GM23248 (cell line): Measurements from ENCODE around the gene ZC3H12C.

Source experiments
- EZH2 ChIP-seq: fragments of 200-600 bp; sonication (generic); IDR thresholded peaks from 2 replicates; pipeline ENCODE4 v1.6.1; 2018; ENCODE audit warnings: antibody characterized with exemption, mild to moderate bottlenecking; ENCODE audit not compliant: insufficient read depth, poor library complexity, severe bottlenecking
- EZH2phosphoT487 ChIP-seq: fragments of 200-600 bp; sonication (generic); IDR thresholded peaks from 2 replicates; pipeline ENCODE4 v1.6.1; 2018; ENCODE audit warnings: antibody characterized with exemption, moderate library complexity, mild to moderate bottlenecking, low read depth; ENCODE audit not compliant: insufficient read depth

DNA sequence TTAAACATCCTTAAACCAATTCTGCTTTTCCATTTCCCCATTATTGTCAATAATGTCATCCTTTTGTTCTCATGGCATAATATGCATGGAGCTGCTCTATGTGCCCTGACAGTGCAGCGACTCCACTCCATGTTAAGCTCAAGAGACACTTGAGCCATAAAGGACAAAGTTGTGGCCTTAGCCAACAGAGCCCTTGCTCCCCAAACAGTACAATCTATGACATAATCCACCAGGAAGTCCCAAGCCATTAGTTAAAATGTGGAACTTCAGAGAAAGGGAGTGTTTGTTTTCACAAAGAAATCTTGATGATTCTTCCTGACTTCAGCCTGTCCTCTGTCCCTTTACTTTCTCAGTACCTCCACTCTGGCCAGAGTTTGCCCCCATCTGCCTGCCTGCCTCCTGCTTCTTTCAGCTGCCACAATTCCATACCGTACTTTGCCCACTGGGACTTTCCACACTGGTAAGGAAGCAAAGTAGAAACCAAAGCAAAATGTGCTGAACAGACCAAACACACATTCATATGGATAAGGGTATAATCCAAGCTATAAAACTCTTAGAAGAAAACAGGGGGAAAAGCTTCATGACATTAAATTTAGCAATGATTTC lies 46.3 kb upstream of the ZC3H12C start:
- TF ChIP-seq EZH2: no peak
- no peak for TF ChIP-seq EZH2phosphoT487
